Measurements from ENCODE around the gene CEP170B.
A peak's percentile ranks its signal among the peaks of the same experiment; 100 is the strongest.
"Not testable (repeated sequence)": the region's sequence is repeated elsewhere in the genome, so short reads cannot be mapped to it uniquely, and the experiment has no call there.

Gene CEP170B

DNA sequence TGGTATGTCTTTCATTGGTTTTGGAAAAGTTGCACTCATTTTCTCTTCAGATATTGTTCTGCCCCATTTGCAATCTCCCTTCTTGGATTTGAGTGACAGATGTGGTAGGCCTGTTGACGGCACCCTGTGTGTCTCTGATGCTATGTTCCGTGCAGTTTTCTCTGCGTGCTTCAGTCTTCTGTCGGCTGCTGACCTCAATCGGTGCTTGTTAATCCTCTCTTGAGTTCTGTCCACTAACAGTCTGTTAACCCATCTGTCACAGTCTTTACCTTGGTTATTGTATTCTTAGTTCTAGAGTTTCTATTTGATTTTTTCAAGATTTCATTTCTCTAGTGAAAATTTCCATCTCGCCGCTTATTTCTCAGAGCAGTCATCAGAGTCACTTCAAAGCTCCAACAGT lies 38.9 kb downstream of the CEP170B start:
- Histone ChIP-seq H3K9me3 (ENCODE audit: insufficient read depth, low read depth, low read length) (no peaks in the 10 kb centered on the region), H3K4me2 (ENCODE audit: low read depth, low read length, poor library complexity, severe bottlenecking) (no peak overlapping the region), H3K9ac (ENCODE audit: low read depth, low read length, poor library complexity, severe bottlenecking) (no peak overlapping the region), H3K4me3 (ENCODE audit: low read length, poor library complexity, severe bottlenecking) (no peak overlapping the region), H3F3A (ENCODE audit: low read depth) (no peaks in the 10 kb centered on the region), H3K4me1 (ENCODE audit: insufficient read depth, low read length, poor library complexity, severe bottlenecking) (no peaks in the 10 kb centered on the region), H3K27me3 (ENCODE audit: insufficient read depth, low read length, poor library complexity, severe bottlenecking) (no peaks in the 10 kb centered on the region), H3K36me3 (ENCODE audit: insufficient read depth, low read length) (no peaks in the 10 kb centered on the region), H3K9me2 (replicated peaks; ENCODE audit: low read depth, low read length) (no peaks in the 10 kb centered on the region), H3K79me2 (ENCODE audit: insufficient read depth, low read length) (no peaks in the 10 kb centered on the region), H4K20me1 (ENCODE audit: insufficient read depth, low read length, poor library complexity, severe bottlenecking) (no peaks in the 10 kb centered on the region), H2AFZ (ENCODE audit: low read length) (no peak overlapping the region)
- TF ChIP-seq EZH2phosphoT487 (IDR thresholded peaks at IDR 0.05; ENCODE audit: borderline replicate concordance) = no peak
- TF ChIP-seq, protein P1, sequence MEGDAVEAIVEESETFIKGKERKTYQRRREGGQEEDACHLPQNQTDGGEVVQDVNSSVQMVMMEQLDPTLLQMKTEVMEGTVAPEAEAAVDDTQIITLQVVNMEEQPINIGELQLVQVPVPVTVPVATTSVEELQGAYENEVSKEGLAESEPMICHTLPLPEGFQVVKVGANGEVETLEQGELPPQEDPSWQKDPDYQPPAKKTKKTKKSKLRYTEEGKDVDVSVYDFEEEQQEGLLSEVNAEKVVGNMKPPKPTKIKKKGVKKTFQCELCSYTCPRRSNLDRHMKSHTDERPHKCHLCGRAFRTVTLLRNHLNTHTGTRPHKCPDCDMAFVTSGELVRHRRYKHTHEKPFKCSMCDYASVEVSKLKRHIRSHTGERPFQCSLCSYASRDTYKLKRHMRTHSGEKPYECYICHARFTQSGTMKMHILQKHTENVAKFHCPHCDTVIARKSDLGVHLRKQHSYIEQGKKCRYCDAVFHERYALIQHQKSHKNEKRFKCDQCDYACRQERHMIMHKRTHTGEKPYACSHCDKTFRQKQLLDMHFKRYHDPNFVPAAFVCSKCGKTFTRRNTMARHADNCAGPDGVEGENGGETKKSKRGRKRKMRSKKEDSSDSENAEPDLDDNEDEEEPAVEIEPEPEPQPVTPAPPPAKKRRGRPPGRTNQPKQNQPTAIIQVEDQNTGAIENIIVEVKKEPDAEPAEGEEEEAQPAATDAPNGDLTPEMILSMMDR (conservative IDR thresholded peaks at IDR 0.05; ENCODE audit: low read length) = no peak

DNA sequence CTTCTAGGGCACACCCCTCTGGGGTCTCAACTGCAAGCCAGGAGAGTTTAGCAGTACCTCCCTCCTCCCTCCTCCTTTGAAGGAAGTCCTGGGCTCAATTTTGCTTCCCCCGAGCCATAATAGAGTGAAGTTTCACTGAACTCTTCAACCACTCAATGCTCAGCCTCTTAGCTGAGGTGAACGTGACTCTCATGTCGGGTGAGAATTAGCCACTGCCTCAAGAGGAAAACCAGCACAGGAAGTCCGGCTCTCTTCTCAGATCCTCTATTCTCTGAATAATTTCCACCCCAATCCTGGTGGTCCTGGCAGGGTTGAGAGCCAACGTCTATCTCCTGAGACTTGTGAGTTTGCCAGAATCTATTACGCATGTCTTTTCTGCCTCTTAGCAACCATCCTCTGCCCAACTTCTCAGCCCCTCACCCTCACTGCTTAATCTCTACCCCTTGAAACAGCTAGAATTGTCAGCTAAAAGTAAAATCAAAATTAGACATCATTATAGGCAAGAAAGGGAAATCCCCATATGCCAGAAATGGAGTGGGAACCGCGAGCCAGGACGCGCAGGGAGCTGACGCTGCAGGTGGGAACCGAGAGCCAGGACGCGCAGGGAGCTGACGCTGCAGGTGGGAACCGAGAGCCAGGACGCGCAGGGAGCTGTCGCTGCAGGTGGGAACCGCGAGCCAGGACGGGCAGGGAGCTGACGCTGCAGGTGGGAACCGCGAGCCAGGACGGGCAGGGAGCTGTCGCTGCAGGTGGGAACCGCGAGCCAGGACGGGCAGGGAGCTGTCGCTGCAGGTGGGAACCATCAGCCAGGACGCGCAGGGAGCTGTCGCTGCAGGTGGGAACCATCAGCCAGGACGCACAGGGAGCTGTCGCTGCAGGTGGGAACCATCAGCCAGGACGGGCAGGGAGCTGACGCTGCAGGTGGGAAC lies 39.8 kb downstream of the CEP170B start:
- not testable (repeated sequence) for H3K4me1 ChIP-seq (ENCODE audit: insufficient read depth, low read length, poor library complexity, severe bottlenecking); H3F3A ChIP-seq (ENCODE audit: low read depth); H3K9me3 ChIP-seq (ENCODE audit: insufficient read depth, low read depth, low read length); H3K79me2 ChIP-seq (ENCODE audit: insufficient read depth, low read length); H3K9ac ChIP-seq (ENCODE audit: low read depth, low read length, poor library complexity, severe bottlenecking); H3K27me3 ChIP-seq (ENCODE audit: insufficient read depth, low read length, poor library complexity, severe bottlenecking); H3K9me2 ChIP-seq (replicated peaks; ENCODE audit: low read depth, low read length); H3K4me3 ChIP-seq (ENCODE audit: low read length, poor library complexity, severe bottlenecking); H4K20me1 ChIP-seq (ENCODE audit: insufficient read depth, low read length, poor library complexity, severe bottlenecking); H3K4me2 ChIP-seq (ENCODE audit: low read depth, low read length, poor library complexity, severe bottlenecking); H2AFZ ChIP-seq (ENCODE audit: low read length); H3K36me3 ChIP-seq (ENCODE audit: insufficient read depth, low read length)

GRCh38 chr14:104905579-104905933 lies 40.5 kb downstream of the CEP170B start:
- not testable (repeated sequence) for H3K4me2 ChIP-seq (ENCODE audit: low read depth, low read length, poor library complexity, severe bottlenecking); H3K9me3 ChIP-seq (ENCODE audit: insufficient read depth, low read depth, low read length); H3K36me3 ChIP-seq (ENCODE audit: insufficient read depth, low read length); H3K9ac ChIP-seq (ENCODE audit: low read depth, low read length, poor library complexity, severe bottlenecking); H3K4me3 ChIP-seq (ENCODE audit: low read length, poor library complexity, severe bottlenecking); H3K9me2 ChIP-seq (replicated peaks; ENCODE audit: low read depth, low read length); H2AFZ ChIP-seq (ENCODE audit: low read length); H3K79me2 ChIP-seq (ENCODE audit: insufficient read depth, low read length); H3F3A ChIP-seq (ENCODE audit: low read depth); H3K27me3 ChIP-seq (ENCODE audit: insufficient read depth, low read length, poor library complexity, severe bottlenecking); H3K4me1 ChIP-seq (ENCODE audit: insufficient read depth, low read length, poor library complexity, severe bottlenecking); H4K20me1 ChIP-seq (ENCODE audit: insufficient read depth, low read length, poor library complexity, severe bottlenecking)

GRCh38 chr14:104908303-104908702 lies 43.2 kb downstream of the CEP170B start:
- Histone ChIP-seq H3K4me2 (ENCODE audit: low read depth, low read length, poor library complexity, severe bottlenecking) (peak overlapping the region; percentile 33), H3K9ac (ENCODE audit: low read depth, low read length, poor library complexity, severe bottlenecking) (no peak overlapping the region), H3K79me2 (ENCODE audit: insufficient read depth, low read length) (no peaks in the 10 kb centered on the region), H3F3A (ENCODE audit: low read depth) (no peaks in the 10 kb centered on the region), H4K20me1 (ENCODE audit: insufficient read depth, low read length, poor library complexity, severe bottlenecking) (no peaks in the 10 kb centered on the region), H3K36me3 (ENCODE audit: insufficient read depth, low read length) (no peaks in the 10 kb centered on the region), H3K4me1 (ENCODE audit: insufficient read depth, low read length, poor library complexity, severe bottlenecking) (no peaks in the 10 kb centered on the region), H3K9me3 (ENCODE audit: insufficient read depth, low read depth, low read length) (peaks cover 5% of the 10 kb centered on the region; the same call in 1 of the 2 replicates), H3K9me2 (replicated peaks; ENCODE audit: low read depth, low read length) (no peaks in the 10 kb centered on the region), H3K4me3 (ENCODE audit: low read length, poor library complexity, severe bottlenecking) (no peak overlapping the region), H3K27me3 (ENCODE audit: insufficient read depth, low read length, poor library complexity, severe bottlenecking) (no peaks in the 10 kb centered on the region), H2AFZ (ENCODE audit: low read length) (0 out of 2 replicates have a peak overlapping the region, but pooled peaks have one; percentile 15)
- TF ChIP-seq, protein P1 (conservative IDR thresholded peaks at IDR 0.05; ENCODE audit: low read length) = no peak
- TF ChIP-seq EZH2phosphoT487 (IDR thresholded peaks at IDR 0.05; ENCODE audit: borderline replicate concordance) = no peak

Measured in Loucy (cell line).